ENCODE data around the gene CBARP. TPM values are rescaled to one million over a fixed set of nuclear protein-coding genes. Genes with fewer than 3 reads are reported as not detected.
A peak's percentile ranks its signal among the peaks of the same experiment; 100 is the strongest.

Gene CBARP
- total RNA-seq, 2 donors from 2014 or later = 0.33 to 0.78 TPM

- 60 to 66% methylated on average over 3 to 17 of the region's 18 CpGs for WGBS, 2 donors
- H3K4me3 ChIP-seq = no peak overlapping the region
- H3K4me1 ChIP-seq = peaks cover 15% of the 10 kb centered on the region
- peaks cover 0 to 20% of the 10 kb centered on the region in 2 donors for H3K27me3 ChIP-seq
- DNase-seq (no peak), ATAC-seq (no peak)
- intact Hi-C loops (cut with DNase I) = loop anchor here (10.0 kb wide), 1 partner anchor 232 kb away; the partner anchor contains the start of gene ADAMTSL5
- H3K9me3 ChIP-seq = no peaks in the 10 kb centered on the region
- peaks cover 0 to 3% of the 10 kb centered on the region in 2 donors for H3K36me3 ChIP-seq (replicated peaks in 1 of 2; ENCODE audit: insufficient read depth in 1 of 2, low read depth in 2 of 2)
- no peak overlapping the region for H3K27ac ChIP-seq
- TF ChIP-seq CTCF (IDR thresholded peaks at IDR 0.05) (no peak), POLR2A (IDR thresholded peaks at IDR 0.05) (no peak)
Observed at GRCh38 chr19:1282588-1283206, 44.9 kb upstream of the CBARP start.

GRCh38 chr19:1281569-1282287 lies 43.9 kb upstream of the CBARP start:
- peaks cover 0 to 11% of the 10 kb centered on the region in 2 donors for H3K27me3 ChIP-seq
- ATAC-seq = no peak
- WGBS, 2 donors = 49 to 54% methylated on average over 10 to 13 of the region's 15 CpGs
- peaks cover 7% of the 10 kb centered on the region for H3K4me1 ChIP-seq
- peaks cover 0 to 3% of the 10 kb centered on the region in 2 donors for H3K36me3 ChIP-seq (replicated peaks in 1 of 2; ENCODE audit: insufficient read depth in 1 of 2, low read depth in 2 of 2)
- no peaks in the 10 kb centered on the region for H3K9me3 ChIP-seq
- no peak for TF ChIP-seq POLR2A (IDR thresholded peaks at IDR 0.05)
- TF ChIP-seq CTCF (IDR thresholded peaks at IDR 0.05) = no peak
- DNase-seq = no peak
- H3K27ac ChIP-seq = no peak overlapping the region
- intact Hi-C loops (cut with DNase I) = loop anchor here (10.0 kb wide), 1 partner anchor 233 kb away; the partner anchor contains the start of gene ADAMTSL5
- H3K4me3 ChIP-seq = no peak overlapping the region

GRCh38 chr19:1280636-1281568 lies 43.1 kb upstream of the CBARP start:
- Histone ChIP-seq H3K4me1 (peaks cover 10% of the 10 kb centered on the region), H3K4me3 (no peak overlapping the region), H3K27me3 (peaks cover 0 to 7% of the 10 kb centered on the region in 2 donors), H3K36me3 (replicated peaks in 1 of 2; ENCODE audit: insufficient read depth in 1 of 2, low read depth in 2 of 2) (peaks cover 0 to 3% of the 10 kb centered on the region in 2 donors), H3K9me3 (no peaks in the 10 kb centered on the region), H3K27ac (no peak overlapping the region)
- DNase-seq = no peak
- WGBS, 2 donors = 84 to 85% methylated on average over 19 to 51 of the region's 53 CpGs
- intact Hi-C loops (cut with DNase I) = loop anchor here (10.0 kb wide), 1 partner anchor 234 kb away; the partner anchor contains the start of gene ADAMTSL5
- ATAC-seq = no peak
- TF ChIP-seq POLR2A (IDR thresholded peaks at IDR 0.05) (no peak), CTCF (IDR thresholded peaks at IDR 0.05) (no peak)

- Histone ChIP-seq H3K4me3 (no peak overlapping the region), H3K4me1 (peaks cover 17% of the 10 kb centered on the region), H3K9me3 (no peaks in the 10 kb centered on the region), H3K27me3 (peaks cover 0 to under 1% of the 10 kb centered on the region in 2 donors), H3K27ac (no peak overlapping the region), H3K36me3 (replicated peaks in 1 of 2; ENCODE audit: insufficient read depth in 1 of 2, low read depth in 2 of 2) (peaks cover 0 to 3% of the 10 kb centered on the region in 2 donors)
- intact Hi-C loops (cut with DNase I) = loop anchor here (10.0 kb wide), 1 partner anchor 235 kb away; the partner anchor contains the start of gene ADAMTSL5
- peak; percentile 82 to 86 (median 83) for DNase-seq
- ATAC-seq = peak; percentile 31
- WGBS, 2 donors = 28 to 33% methylated on average over 7 to 10 of the region's 10 CpGs
- peak; percentile 85 to 96 (median 90) for TF ChIP-seq CTCF (IDR thresholded peaks at IDR 0.05)
- TF ChIP-seq POLR2A (IDR thresholded peaks at IDR 0.05) = no peak
Observed at GRCh38 chr19:1279782-1280341, 42.1 kb upstream of the CBARP start.
